ENCODE measurements around the gene EGFR.

Gene EGFR

DNA sequence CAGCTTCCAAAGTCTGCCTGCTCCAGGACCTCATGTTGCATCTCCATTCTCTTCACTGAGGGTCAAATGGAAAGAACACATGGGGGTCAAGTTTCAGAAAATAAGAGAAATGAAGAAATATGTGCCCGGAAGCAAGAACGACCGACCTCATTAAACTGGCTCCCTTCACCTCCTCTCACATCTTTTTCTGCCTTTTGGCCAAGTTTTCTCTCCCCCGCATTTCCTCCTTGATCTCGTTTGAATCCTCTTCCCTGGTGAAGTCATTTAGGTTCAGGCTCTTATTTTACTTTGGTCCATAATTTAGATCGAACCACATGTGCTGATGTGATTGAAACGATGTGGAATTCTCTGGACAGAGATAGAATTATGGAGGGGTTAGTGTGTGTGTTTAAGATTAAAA is 44.2 kb downstream of the EGFR start:
- no peak for DNase-seq (ENCODE audit: low read depth)

DNA sequence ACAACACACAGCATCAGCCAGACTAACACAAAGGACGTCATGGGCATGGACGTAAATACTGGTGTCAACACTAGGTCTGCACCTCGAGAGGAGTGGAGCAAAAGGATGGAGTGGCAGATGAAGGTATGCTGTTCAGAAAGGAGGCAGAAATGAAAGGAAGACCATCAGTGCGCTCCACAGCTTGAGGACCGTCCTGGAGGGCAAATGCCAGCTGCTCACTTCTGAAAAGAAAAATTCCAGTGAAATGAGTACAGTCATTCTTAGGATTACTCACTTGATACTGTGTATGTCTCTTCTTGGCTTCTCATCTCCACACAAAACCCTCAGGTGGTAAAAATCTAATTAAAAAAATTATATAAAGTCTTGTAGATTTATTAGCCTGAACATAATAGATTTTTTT is 44.8 kb downstream of the EGFR start:
- DNase-seq (ENCODE audit: low read depth): no peak

DNA sequence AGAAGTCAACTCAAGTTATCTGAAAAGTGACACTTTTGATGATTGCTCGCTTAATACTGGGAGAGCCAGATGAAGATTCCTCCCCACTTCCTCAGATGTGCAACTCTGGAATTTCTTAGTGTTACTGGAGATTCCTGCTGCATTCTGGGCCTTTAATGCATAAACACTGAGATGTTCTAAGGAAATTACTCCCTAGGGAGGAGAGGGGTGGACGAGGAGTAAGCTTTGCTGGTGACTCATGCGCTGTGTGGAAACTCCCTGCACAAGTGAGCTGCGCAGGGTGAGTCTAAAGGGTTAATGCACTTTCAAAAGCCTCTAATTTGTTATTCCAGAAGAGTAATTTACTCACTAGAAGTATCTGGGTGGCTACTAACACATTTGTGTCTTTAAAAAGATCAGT is 46.3 kb downstream of the EGFR start:
- DNase-seq (ENCODE audit: low read depth): no peak

DNA sequence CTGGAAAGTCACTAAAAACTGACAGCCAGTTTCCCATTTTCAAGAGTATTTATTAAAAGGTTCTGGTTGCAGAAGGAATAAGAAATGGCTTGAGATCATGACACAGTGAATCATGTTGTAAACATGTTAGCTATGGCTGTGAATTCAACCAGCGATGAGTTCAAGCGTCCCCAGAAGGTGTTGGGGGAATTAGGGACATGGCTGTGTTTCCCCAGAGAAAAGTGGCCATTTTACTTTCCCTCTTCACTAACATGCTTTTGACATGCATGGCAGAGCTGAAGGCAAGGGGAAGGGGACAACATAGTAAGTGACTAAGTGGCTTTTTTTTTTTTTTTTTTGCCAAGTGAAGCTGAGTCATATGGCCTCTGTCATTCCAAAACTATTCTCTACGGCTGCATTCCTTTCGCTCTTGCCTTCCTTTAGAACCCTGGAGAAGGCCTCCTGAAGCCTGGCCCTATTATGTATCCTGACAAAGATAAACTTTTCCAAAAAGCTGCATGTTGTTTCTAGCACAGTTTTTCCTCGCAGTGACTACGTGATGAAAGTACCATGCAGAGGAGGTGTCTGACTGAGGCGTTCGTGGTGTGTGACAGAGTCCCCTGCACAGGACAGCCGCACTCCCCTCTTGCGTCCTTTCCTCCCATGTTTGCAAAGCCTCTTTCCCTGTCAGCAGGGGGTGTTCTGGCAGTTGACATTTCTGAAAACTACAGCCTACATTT is 46.9 kb downstream of the EGFR start:
- DNase-seq (ENCODE audit: low read depth): no peak

DNA sequence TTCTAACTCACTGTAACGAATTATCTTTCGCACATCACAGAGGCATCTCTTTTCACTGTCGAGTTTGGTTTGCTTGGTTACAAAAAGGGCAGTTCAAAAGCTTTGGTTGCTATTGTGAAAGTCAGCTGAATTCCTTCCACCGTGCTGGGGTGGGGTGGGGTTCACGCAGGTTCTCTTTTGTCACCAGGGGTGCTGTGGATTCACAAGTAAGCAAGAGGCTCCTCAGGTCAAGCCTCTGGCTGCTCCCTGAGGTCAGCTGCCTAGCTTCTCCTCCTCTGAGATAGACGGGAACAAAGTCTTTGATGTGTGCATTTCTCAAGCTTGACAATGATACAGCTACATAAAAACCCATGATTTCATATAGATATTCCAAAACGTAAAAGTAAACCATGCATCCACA is 47.7 kb downstream of the EGFR start:
- no peak for DNase-seq (ENCODE audit: low read depth)

DNA sequence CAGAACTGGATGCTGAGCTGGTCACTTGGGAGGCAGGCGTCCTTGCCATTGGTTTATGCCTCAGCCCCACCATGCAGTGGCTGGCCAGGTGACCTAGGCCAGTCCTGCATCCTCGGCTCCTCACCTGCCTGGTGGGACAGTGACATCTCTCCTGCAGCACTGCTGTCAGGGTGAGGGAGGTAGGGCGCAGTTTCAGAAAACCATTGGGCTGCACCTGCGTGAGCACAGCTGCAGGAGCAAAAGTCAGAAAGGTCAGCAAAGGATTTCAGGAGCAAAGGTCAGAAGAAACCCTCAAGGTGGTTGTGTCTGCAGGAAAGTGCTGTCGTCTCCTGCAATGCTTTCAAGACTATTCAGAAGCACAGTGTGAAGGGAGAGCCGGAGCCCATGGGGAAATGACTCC is 48.1 kb downstream of the EGFR start:
- no peak for DNase-seq (ENCODE audit: low read depth)

DNA sequence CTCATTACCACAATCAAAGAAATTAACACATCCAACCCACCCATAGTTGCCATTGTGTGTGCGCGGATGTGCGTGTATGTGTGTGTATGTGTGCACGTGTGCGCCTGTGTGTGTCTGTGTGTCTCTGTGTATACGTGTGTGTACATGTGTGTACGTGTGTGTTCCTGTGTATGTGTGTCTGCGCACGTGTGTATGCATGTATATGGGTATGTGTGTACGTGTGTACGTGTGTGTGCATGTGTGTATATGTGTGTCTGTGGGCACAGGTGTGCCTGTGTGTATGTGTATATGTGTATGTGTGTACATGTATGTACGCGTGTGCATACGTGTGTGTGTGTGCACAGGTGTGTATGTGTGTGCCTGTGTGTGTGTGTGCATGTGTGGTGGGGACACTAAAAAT is 48.9 kb downstream of the EGFR start:
- DNase-seq (ENCODE audit: low read depth): no peak

DNA sequence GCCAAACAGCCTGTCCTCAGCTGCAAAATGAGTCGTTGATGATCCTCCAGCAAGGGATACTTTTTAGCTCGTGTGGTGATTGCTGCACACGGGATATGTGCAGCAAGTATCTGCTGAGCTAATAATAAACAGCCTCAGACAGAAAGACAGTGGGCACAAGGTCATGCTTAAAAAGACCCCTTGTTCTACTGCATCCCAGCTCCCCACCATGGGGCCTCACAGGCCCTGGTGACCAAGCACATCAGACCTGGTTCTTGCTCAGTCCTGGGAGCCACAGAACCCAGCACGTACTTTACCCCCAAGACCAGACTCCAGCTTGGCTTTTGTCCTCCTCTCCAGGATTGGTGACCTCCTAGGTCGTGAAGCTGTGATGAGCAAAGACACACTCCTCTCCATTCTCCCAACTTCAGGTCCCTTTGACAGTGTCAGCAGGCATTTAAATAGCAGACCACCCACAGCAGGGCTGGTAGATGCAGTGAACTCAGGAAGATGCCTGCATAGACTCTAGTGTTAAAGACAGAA is 50.5 kb downstream of the EGFR start:
- no peak for DNase-seq (ENCODE audit: low read depth)

DNA sequence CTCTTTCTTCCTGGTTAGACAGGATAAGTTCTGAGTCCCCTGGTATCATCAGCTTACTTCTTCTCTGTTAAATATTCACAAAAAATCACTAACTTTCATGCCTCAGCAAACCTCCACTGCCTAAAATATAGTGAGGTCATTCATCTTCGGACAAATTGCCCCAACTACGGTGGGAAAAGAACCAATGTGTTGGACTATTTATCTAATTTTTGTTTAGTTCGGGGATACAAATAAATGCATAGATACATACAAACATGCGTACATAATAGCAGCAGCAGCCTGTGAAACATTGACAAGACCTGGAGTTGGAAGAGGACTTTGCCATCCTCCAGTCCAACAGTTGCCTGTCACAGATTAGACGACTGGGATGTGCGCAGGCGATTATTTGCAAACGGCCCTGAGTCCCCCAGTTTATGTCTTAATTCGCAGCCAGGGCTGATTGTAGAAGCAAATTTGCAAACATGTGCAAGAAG is 51.5 kb downstream of the EGFR start:
- DNase-seq (ENCODE audit: low read depth): no peak

DNA sequence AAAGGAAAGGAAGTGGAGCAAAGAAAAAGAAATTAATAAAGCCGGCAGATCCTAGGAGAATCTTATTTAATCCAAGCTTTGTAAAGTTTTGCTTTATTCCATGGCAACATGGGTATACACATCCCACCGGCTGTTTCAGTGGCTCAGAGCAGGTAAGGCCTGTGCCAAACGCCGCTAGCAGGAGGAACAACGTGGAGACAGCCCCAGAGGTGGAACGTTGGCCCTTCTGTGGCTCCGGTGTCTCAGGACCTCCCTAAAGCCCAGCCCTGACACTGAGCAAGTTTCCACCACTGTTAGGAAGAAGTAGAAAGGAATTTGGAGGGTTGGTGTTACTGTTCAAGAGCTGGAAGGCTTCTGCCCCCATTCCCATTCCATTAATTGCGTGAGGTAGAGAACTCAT is 52.0 kb downstream of the EGFR start:
- DNase-seq (ENCODE audit: low read depth): no peak

DNA sequence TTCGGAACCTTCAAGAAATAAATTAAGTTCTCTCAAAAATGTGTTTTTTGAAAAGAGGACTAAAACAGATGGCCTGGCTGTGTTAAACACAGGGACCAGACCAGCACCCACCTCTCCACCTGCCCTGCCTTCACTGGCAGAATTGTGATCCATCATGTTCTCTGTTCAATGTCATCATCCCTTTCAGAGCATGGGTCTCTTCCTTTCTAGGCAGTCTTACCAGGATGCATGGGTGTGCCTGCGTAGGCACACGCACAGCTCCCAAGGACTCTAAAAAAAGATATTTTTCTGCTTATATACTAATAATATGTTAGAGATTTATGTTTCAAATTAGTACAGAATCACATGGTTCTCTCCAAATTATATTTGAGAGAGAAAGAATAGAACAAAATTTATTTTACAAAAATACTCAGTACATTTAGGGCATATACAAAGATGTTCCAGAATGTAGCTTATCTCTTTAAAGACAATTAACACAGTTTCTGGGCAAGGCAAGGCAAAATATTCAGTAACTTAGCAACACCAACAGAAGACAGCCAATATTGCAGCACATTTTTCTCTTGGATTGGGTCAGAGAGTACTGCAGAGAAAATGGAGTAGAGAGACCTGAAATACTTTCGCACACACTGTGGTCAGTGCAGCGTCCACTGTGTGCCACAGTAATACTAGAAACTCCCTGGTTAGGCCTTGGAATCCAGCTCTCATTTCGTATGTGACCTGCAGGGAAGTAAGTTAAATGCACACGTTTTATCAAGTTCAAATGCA is 52.8 kb downstream of the EGFR start:
- no peak for DNase-seq (ENCODE audit: low read depth)

DNA sequence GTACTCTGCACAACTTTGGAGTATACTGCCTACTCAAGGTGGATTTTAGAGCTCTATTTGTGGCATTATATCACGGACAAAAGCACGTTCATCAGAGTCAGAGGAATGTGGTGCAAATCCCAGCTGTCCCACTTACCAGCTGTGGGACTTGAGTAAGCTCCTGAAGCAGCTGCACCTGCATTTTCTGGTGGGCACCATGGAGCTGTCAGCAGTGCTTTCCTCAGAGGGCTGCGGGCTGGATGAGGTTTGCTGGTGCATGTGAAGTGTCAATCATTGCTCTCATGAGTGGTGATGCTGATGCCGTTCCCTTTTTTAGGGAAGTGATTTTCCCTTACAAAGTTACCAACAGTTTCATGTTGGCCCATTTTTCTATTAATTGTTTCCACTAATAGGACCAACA is 53.4 kb downstream of the EGFR start:
- no peak for DNase-seq (ENCODE audit: low read depth)

DNA sequence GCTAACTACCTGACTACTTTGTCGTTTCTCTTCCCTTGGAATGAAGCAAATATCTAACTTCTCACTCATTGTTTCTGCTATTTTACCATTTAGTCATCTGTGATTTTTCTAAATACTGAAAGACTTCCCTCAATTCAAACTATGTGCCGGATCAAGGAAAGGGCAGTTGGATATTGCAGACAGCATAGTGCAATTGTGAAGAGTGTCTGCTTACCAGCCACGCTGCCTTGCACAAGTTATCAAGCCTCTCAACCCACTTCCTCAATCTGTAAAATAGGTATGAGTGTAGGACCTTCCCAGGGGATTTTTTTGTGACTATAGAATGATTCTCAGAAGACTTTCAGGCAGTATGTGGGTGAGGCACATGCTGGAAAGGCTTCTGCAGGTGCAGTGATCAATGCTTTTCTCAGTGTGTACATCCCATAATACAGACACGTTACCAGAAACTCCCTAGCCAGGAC is 54.3 kb downstream of the EGFR start:
- DNase-seq (ENCODE audit: low read depth): no peak

DNA sequence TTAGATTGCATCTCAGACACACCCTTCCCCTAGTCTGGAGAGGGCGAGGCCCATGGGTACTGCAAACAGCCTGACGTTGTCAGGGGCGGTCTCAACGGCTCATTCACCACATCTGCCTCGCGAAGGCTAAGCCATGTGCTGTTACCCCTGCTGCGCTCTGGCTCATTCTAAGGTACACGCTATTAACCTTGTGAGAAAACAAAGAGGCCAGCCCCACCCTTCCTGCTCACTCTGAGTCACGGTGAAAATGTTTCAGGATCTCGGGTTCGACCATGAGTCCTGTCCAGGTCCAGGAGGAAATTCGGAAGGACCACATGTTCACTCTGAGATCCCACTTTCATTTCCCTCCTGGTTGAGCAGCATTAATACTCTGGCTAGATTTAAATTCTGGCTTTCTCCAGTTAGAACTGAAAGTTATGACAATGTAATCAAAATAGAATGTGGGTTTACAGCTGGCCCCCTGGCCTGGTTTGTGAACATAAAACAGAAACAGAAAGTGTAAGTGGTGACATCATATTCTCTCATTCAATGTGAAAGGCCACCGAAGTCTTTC is 55.2 kb downstream of the EGFR start:
- peak; percentile 7 for DNase-seq (ENCODE audit: low read depth)

DNA sequence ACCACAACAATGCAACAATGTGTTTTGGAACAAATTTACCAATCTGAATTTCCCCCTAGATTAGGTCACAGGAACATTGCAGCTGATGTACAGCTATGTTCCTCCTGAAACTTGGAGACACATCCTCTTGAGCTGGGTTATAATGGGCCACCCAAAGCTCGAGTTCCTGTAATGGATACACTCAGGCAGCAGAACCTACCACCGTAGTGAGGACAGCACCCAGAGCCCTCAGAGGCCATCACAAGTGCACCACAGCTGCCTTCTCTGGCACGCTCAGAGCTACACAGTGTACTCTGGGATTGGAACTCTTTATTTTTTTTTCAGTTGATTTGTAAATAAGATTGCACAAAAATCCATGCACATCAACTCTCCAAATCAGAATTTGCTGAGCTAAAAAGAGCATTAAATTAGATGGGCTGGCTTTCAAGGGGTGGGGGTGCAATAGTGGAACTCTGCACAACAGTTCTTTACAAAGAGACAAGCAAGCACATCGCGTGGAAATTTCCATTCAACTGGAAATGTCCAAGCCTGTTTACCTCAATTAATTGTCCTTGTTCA is 56.7 kb downstream of the EGFR start:
- no peak for DNase-seq (ENCODE audit: low read depth)

DNA sequence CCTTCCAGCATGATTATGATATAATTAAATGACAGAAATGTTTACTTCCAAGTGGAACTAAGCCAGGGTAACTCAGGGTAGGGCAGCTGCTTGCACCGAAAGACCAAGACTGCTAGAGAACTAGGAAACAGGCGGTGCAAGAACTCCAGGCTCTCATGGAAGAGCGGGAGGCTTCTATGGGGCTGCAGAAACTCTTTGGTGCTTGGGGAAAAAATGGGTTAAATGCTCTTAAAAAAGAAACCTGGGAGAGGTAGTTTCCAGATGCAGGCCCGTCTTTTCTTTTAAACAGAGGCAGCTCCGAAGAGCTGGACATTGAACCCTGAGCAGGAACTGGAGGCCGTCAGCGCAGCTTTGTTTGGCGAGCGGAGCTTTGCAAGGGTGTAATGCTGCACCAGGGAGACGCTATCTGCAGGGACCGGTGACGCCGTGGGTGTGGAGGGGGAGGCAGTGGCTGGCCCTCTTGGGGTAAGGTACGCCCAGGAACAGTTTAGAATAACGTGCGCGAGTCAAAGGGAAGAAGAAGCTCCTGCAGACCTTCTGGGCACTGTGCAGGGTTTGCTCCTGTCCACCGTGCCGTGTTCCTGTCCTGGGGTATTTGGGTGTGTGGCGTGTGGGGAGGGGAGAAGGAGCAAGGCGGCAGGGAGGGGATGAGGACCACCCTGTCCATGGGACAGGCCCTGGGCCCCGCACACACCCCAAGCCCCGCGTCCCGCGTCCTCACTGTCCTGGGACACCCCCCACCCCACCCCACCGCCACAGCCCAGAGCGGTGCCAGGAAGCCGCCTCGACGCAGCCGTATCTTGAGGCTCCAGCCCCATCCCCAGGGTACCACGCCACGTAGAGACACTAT is 59.0 kb downstream of the EGFR start:
- no peak for DNase-seq (ENCODE audit: low read depth)

DNA sequence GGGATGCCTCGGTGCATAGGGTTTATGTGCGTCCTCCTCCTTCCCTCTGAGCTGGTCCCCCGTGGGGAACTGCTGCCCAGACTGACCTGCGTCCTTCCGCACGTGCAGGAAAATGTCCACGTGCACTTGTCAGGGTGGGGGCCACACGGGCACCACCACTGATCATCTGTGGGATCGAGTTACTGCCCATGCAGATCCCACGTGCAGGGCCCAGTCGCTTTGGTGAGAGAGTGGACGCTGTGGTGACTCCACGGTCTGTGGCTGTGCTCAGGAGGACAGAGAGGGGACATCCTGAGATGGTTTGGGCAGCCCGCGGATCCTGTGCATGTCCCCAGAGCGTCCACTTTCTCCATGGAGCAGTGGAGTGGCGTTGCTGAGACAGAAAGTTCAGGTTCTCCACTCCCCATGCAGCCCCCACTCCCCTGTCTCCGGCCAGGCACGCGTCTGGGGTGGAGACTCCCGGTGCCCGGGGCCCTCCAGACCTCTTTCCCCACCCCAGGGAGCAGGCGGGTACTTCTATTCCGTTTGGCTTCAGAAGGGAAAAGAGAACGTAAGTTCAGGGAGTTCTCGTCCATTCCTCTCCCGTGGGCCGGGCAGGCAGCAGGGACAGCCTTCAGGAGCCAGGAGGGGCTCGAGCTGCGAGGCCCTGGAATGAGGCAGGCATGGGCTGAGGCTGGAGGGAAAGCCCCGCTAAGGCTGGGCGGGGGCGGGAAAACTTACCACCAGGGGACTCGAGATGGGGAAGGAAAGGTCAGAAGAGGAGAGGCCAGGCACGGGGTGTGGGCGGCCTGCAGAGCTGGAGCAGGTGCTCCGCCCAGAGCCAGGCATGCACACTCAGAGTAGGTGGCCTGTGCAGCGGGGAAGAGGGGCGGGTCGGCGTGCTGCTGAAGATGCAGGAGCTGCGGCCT is 59.9 kb downstream of the EGFR start:
- no peak for DNase-seq (ENCODE audit: low read depth)

DNA sequence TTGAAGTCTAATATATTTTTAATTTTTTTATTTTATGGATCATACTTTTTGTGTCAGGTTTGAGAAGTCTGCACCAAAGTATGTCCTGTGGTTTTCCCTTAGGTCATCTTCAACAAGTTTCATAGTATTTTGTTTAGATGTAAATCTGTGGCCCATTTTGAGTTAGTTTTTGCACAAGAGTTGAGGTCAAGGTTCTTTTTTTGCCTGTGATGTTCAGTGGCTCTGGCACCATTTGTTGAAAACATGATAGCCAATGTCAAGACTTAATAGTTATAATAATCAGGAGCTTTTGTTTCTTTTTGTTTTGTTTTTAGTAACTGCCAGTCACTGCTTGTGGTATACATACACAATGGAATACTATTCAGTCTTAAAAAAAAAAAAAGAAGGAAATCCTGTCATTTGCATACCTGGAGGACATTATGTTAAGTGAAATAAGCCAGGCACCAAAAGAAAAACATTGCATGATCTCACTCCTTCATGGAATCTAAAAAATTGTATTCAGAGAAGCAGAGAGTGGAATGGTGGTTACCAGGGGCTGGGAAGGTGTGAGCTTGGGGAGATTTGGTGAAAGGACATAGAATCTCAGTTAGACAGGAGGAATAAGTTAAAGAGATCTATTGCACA is 61.3 kb downstream of the EGFR start:
- DNase-seq (ENCODE audit: low read depth): no peak

DNA sequence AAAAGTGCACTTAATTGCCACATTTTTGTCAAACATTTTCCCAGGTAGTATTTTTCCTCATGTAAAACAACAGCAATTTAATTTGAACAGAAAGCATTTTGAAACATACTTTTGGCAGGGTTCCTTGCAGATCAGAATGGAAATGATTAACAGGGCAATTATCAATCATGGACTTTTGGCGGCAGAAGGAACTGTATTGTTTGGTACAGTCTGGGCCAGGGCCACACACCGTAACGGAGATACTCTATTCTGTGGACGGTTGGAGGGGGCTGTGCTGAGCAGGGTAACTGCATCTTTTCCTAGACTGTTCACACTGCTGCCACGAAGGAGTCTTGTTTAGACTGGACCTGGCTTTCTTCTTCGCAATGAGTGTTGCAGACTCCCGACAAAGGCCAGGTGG is 62.3 kb downstream of the EGFR start:
- DNase-seq (ENCODE audit: low read depth): no peak
